ENCODE data around the gene MAST2.

GRCh38 chr1:46080257-46080656 lies 276.8 kb downstream of the MAST2 start:
- TF ChIP-seq ZFP30 (CRISPR knock-in tag; IDR thresholded peaks at IDR 0.05) (no peak), ISL1 (CRISPR knock-in tag; IDR thresholded peaks at IDR 0.05) (no peak), RARB (CRISPR knock-in tag; IDR thresholded peaks at IDR 0.05) (no peak)

All from SK-N-SH treated with all-trans-retinoic acid at 6 μM for 48 hours (cell line).